OCI-LY7 (cell line): Measurements from ENCODE around the gene RTN4R. TPM values are rescaled to one million over a fixed set of nuclear protein-coding genes. Genes with fewer than 3 reads are reported as not detected.
"Not testable (repeated sequence)": the region's sequence is repeated elsewhere in the genome, so short reads cannot be mapped to it uniquely, and the experiment has no call there.

Experiments used
- BruUV-seq: library from RNA; stranded (reverse); fragments of 400-500 nt; replicated peaks from 2 replicates; lab custom pipeline; 2021; lab: Mats Ljungman, UMichigan
- CTCF ChIA-PET: fragments of 300-600 bp; sonication (Branson Sonifier 250); formaldehyde crosslinking; loops from one replicate; lab custom pipeline; 2022; ENCODE audit warnings: antibody characterized with exemption; ENCODE audit not compliant: unreplicated experiment; lab: Charles Lee
- POLR2A ChIA-PET: fragments of 300-600 bp; sonication (Branson Sonifier 250); formaldehyde crosslinking; loops from one replicate; lab custom pipeline; 2022; ENCODE audit warnings: antibody characterized with exemption; lab: Charles Lee
- DNase-seq: peaks from one replicate; pipeline ENCODE4 v3.0.0-alpha.2; 2015; ENCODE audit warnings: low spot score
- H2AFZ ChIP-seq: fragments of 200-600 bp; sonication (generic), shearing (Covaris generic); 2 replicates; pipeline ENCODE4 v1.6.1; 2014; ENCODE audit warnings: mild to moderate bottlenecking, antibody characterized with exemption, low read length, moderate library complexity
- H3K27ac ChIP-seq: fragments of 200-600 bp; sonication (generic); 2 replicates; pipeline ENCODE4 v1.5.1; 2014; ENCODE audit warnings: mixed run types, low read depth, mild to moderate bottlenecking, moderate library complexity, low read length, inconsistent platforms; ENCODE audit not compliant: poor library complexity, severe bottlenecking
- H3K36me3 ChIP-seq: fragments of 200-600 bp; sonication (generic); 2 replicates; pipeline ENCODE4 v1.6.1; 2014; ENCODE audit warnings: mild to moderate bottlenecking, antibody characterized with exemption, low read length, moderate library complexity, mixed read lengths; ENCODE audit not compliant: insufficient read depth
- H3K4me1 ChIP-seq: fragments of 200-600 bp; sonication (generic); 2 replicates; pipeline ENCODE4 v1.5.1; 2014; ENCODE audit warnings: mild to moderate bottlenecking, low read length; ENCODE audit not compliant: insufficient read depth, poor library complexity, severe bottlenecking
- H3K4me2 ChIP-seq: fragments of 200-600 bp; sonication (generic); 2 replicates; pipeline ENCODE4 v1.6.1; 2014; ENCODE audit warnings: mild to moderate bottlenecking, low read length
- H3K4me3 ChIP-seq: fragments of 200-600 bp; sonication (generic); 2 replicates; pipeline ENCODE4 v1.5.1; 2014; ENCODE audit warnings: mild to moderate bottlenecking, low read depth, low read length; ENCODE audit not compliant: poor library complexity, severe bottlenecking
- H3K79me2 ChIP-seq: fragments of 200-600 bp; sonication (generic); 2 replicates; pipeline ENCODE4 v1.6.1; 2016; ENCODE audit warnings: low read depth, mild to moderate bottlenecking, low read length, moderate library complexity, mixed read lengths; ENCODE audit not compliant: insufficient read depth
- H3K9me2 ChIP-seq: fragments of 200-600 bp; sonication (generic); 2 replicates; pipeline ENCODE4 v1.6.1; 2016; ENCODE audit warnings: mild to moderate bottlenecking, low read length, mixed read lengths; ENCODE audit not compliant: insufficient read depth
- H3K9me3 ChIP-seq: fragments of 200-600 bp; sonication (generic); 2 replicates; pipeline ENCODE4 v1.6.1; 2014; ENCODE audit warnings: mild to moderate bottlenecking, mixed run types, low read length, mixed read lengths
- H4K20me1 ChIP-seq: fragments of 200-600 bp; sonication (generic); 2 replicates; pipeline ENCODE4 v1.6.1; 2014; ENCODE audit warnings: mild to moderate bottlenecking, antibody characterized with exemption, low read length, moderate library complexity, mixed read lengths; ENCODE audit not compliant: insufficient read depth
- EZH2phosphoT487 ChIP-seq: fragments of 200-600 bp; sonication (generic); IDR thresholded peaks from 2 replicates; pipeline ENCODE4 v1.6.1; 2018; ENCODE audit warnings: low read depth, borderline replicate concordance, mild to moderate bottlenecking, mixed run types, antibody characterized with exemption, low read length, moderate library complexity, mixed read lengths
- intact Hi-C: fragments of 100-400 bp; cut with micrococcal nuclease; formaldehyde crosslinking; loops from one replicate; pipeline ENCODE4 v1.10.0; 2022; ENCODE audit not compliant: unreplicated experiment
- total RNA-seq, 2 experiments: library from RNA; depleted of rRNA in 1 of 2; stranded (reverse); fragments of >200 nt in 1 of 2; shearing (Covaris generic) in 1 of 2; gene quantifications; 2 replicates each; pipeline ENCODE4 v1.2.3, GENCODE V29; 2014 to 2022
- TF ChIP-seq, protein P1 (sequence below): fragments of 200-600 bp; sonication (generic); conservative IDR thresholded peaks from 2 replicates; pipeline ENCODE4 v1.5.1; 2014; ENCODE audit warnings: mild to moderate bottlenecking, antibody characterized with exemption, low read length, moderate library complexity, mixed read lengths

Gene RTN4R
- total RNA-seq, 2 experiments from 2014 or later = not detected

DNA sequence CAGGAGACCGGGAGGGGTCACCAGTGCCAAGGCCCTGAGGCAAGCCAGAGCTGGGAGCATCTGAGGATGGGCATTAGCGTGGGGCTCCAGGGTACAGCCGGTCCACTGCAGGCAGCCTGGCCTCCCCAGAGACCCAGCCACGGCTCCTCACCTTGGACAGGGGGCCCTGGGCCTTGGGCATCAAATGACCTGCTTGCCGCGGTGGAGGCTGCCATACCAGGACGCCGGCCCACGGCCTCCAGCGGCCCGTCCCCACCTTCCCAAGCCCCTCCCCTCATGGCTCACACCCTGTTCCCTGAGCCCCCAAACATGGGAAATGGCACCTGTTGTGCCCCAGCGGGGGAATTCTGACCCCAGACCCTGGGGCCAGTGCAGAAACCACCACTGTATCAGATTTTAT lies 12.7 kb upstream of the RTN4R start:
- Histone ChIP-seq H2AFZ (no peak overlapping the region), H3K9me2 (no peaks in the 10 kb centered on the region), H3K27ac (no peak overlapping the region), H3K36me3 (no peaks in the 10 kb centered on the region), H3K4me2 (no peak overlapping the region), H3K4me1 (no peaks in the 10 kb centered on the region), H3K9me3 (no peaks in the 10 kb centered on the region), H3K4me3 (no peak overlapping the region), H4K20me1 (no peaks in the 10 kb centered on the region), H3K79me2 (no peaks in the 10 kb centered on the region)
- TF ChIP-seq, protein P1, sequence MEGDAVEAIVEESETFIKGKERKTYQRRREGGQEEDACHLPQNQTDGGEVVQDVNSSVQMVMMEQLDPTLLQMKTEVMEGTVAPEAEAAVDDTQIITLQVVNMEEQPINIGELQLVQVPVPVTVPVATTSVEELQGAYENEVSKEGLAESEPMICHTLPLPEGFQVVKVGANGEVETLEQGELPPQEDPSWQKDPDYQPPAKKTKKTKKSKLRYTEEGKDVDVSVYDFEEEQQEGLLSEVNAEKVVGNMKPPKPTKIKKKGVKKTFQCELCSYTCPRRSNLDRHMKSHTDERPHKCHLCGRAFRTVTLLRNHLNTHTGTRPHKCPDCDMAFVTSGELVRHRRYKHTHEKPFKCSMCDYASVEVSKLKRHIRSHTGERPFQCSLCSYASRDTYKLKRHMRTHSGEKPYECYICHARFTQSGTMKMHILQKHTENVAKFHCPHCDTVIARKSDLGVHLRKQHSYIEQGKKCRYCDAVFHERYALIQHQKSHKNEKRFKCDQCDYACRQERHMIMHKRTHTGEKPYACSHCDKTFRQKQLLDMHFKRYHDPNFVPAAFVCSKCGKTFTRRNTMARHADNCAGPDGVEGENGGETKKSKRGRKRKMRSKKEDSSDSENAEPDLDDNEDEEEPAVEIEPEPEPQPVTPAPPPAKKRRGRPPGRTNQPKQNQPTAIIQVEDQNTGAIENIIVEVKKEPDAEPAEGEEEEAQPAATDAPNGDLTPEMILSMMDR = no peak
- no peak for TF ChIP-seq EZH2phosphoT487
- intact Hi-C loops = no loop called here
- ChIA-PET CTCF (no interaction called here), POLR2A (no interaction called here)
- no peak for DNase-seq
- BruUV-seq = no TSS peak

DNA sequence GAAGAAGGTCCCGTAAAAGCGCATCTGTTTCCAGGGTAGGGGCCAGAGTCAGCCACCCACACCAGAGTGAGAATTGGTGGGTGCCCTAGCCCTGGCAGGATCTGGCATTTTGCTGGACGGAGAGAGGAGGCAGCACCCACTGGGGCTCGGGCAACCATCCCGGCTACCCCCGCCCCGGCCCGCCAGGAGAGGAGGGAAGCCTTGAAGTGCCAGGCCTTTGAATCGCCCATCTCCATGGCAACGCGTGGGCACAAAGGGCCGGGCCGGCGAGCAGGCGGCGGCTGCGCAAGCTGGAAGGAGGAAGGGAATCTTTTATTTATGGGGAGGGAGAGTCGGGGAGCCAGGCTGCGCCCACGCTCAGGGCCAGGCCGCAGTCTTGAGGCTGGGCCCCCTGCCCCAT lies 12.0 kb upstream of the RTN4R start:
- H2AFZ ChIP-seq, CTCF ChIA-PET, H4K20me1 ChIP-seq, H3K79me2 ChIP-seq, BruUV-seq, H3K9me2 ChIP-seq, intact Hi-C loops, H3K9me3 ChIP-seq, H3K4me1 ChIP-seq, H3K4me3 ChIP-seq, H3K27ac ChIP-seq, H3K36me3 ChIP-seq, POLR2A ChIA-PET, H3K4me2 ChIP-seq, DNase-seq: not testable (repeated sequence)

DNA sequence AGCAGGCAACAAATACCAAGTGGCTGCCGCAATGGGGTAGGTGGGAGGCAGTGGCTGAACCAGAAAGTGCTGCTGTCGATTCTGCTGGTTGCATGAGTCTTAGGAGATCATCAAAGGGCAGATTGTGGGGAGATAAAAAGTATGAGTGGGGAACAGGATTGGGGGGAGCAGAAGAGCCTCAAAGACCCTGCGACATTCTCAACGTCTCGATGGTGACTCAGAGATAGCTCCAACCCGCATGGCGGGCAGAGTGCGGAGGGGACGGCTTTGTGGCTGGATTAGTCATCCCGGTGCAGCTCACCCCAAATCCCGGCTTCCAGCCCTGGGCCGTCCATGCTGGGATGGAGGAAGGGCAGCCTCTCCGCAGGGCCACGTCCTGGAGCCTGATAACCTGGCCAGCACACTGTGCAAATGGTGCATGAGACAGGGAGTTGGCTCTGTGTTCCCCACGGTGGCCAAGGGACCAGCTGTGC lies 11.6 kb upstream of the RTN4R start:
- ChIA-PET CTCF (no interaction called here), POLR2A (no interaction called here)
- H2AFZ ChIP-seq = no peak overlapping the region
- no peaks in the 10 kb centered on the region for H4K20me1 ChIP-seq
- H3K4me3 ChIP-seq = no peak overlapping the region
- H3K27ac ChIP-seq = no peak overlapping the region
- TF ChIP-seq, protein P1 = no peak
- no peak for TF ChIP-seq EZH2phosphoT487
- H3K9me2 ChIP-seq = no peaks in the 10 kb centered on the region
- DNase-seq = no peak
- intact Hi-C loops = no loop called here
- no TSS peak for BruUV-seq
- no peaks in the 10 kb centered on the region for H3K36me3 ChIP-seq
- H3K9me3 ChIP-seq = no peaks in the 10 kb centered on the region
- no peaks in the 10 kb centered on the region for H3K79me2 ChIP-seq
- no peak overlapping the region for H3K4me2 ChIP-seq
- no peaks in the 10 kb centered on the region for H3K4me1 ChIP-seq

DNA sequence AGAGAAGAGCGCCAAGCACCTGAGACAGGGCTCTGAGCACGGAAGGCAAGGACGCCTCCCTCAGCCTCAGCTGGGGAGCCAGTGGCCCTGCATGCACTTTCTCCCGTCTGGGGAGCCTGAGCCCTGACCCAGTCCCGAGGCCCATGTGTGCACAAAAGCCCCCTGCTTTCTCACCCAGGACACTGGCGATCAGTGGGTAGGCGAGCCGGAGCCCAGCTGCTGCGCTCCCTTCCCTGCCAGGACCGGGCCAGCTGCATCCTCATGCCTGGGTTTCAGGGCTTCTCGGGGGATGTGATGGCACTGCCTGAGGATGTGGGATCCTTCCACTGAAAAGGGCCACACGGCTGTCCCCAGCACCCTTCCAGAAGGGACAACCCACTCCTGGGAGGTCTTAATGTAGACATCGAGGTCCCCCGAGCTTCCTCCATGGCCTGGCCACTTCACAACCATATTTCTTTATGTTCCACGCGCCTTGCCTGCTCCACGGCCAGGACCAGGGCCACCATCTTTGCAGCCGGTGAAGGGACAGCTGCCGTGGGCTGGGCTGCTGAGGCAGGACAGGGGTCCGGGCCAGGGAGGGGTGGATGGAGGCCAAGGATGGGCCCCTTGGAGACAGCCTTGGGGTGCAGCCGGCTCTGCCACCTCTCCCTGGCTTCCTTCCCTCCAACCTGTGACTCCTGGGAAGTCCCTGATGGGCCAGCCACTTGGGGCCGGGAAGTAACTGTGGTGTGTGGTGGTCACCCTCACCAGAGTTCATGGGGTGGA lies 10.8 kb upstream of the RTN4R start:
- H3K79me2 ChIP-seq, H3K27ac ChIP-seq, H3K4me3 ChIP-seq, BruUV-seq, H3K4me1 ChIP-seq, intact Hi-C loops, CTCF ChIA-PET, POLR2A ChIA-PET, H3K4me2 ChIP-seq, DNase-seq, H2AFZ ChIP-seq, H3K9me2 ChIP-seq, H3K9me3 ChIP-seq, H4K20me1 ChIP-seq, H3K36me3 ChIP-seq: not testable (repeated sequence)

DNA sequence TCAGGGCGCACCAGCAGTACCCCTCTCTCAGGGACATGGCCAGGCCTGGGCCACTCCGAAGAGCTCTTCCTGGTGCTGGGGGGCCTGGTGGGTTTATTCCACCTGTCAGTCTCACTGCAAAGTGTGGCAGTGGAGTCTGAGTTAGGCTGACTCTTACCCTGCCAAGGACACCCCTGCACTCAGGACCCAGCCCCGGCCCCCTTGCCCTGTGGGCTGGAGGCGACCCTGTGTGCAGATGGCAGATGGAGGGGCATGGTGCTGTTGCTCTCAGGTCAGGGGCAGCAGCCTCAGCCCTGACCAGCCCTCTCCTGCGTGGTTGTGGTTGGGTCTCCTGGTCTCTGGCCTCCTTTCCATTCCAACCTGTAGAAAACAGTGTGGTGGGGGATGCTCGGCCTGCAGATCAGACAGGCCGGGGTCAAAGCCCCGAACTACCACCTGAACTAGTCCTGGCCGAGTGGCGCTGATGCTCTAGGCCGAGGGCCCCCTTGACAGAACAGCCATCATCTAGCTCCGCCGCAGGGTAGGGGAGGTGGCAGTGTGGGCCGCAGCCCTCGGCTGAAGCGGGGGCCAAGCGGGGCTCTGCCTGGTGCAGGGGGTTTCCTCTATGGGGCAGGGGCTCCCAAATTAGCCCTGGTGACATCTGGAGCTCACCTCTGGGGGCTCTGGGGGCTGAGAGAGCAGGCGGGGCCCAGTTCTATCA lies 10.0 kb upstream of the RTN4R start:
- H3K9me2 ChIP-seq, H4K20me1 ChIP-seq, intact Hi-C loops, H3K27ac ChIP-seq, H3K4me3 ChIP-seq, H3K9me3 ChIP-seq, H3K36me3 ChIP-seq, POLR2A ChIA-PET, H2AFZ ChIP-seq, H3K4me2 ChIP-seq, H3K79me2 ChIP-seq, CTCF ChIA-PET, BruUV-seq, H3K4me1 ChIP-seq, DNase-seq: not testable (repeated sequence)
